ENCODE results near the gene KLK14.
A peak's percentile ranks its signal among the peaks of the same experiment; 100 is the strongest.

KLK14 gene, protein sequence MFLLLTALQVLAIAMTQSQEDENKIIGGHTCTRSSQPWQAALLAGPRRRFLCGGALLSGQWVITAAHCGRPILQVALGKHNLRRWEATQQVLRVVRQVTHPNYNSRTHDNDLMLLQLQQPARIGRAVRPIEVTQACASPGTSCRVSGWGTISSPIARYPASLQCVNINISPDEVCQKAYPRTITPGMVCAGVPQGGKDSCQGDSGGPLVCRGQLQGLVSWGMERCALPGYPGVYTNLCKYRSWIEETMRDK

DNA sequence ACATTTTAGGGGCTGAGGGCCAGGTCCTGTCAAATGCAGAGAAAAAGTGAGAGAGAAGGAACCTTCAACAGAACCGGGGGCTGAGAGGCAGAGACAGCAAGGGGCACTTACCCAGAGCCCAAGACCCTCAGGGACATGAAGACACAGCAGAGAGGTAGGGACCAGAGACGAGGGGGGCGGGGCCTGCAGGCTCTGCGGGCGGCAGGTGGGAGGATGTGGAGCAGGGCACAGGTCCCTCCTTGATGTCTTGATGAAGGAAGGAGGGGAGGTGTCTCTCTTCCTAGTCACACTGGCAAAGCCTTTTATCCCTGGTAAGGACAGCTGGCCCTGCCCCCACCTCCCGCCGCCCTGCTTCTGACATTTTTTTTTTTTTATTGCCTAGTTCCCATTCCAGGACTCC lies at the start of gene KLK14:
Gene KLK14, minus strand, starts transcription at position 277 of the 400 bp plus-strand sequence. Its CDS starts 273 bp downstream, at position 4.
- DNase-seq = no peak

GRCh38 chr19:51131780-51132680 lies 49.3 kb upstream of the KLK14 start:
- peak in 1 of 2 experiments; percentile 47 for DNase-seq

DNA sequence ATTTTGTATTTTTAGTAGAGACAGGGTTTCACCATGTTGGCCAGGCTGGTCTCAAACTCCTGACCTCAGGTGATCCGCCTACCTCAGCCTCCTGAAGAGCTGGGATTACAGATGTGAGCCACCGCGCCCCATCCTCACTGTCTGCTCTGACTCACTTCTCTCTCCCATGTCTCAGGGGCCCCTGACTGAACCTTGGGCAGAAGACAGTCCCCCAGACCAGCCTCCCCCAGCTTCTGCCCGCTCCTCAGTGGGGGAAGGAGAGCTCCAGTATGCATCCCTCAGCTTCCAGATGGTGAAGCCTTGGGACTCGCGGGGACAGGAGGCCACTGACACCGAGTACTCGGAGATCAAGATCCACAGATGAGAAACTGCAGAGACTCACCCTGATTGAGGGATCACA lies 47.0 kb upstream of the KLK14 start:
- DNase-seq = no peak

GRCh38 chr19:51128227-51128626 lies 45.5 kb upstream of the KLK14 start:
- no peak for DNase-seq

GRCh38 chr19:51127755-51128154 lies 45.1 kb upstream of the KLK14 start:
- no peak for DNase-seq

DNA sequence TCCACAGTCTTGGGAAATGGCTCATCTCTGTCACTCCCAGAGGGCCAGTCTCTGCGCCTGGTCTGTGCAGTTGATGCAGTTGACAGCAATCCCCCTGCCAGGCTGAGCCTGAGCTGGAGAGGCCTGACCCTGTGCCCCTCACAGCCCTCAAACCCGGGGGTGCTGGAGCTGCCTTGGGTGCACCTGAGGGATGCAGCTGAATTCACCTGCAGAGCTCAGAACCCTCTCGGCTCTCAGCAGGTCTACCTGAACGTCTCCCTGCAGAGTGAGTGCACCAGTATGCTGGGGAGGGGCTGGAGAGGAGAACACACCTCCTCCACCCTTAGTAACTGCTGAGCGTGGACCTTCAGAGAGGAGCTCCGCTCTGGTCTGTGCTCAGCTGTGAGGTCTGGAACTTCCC lies 44.3 kb upstream of the KLK14 start:
- no peak for DNase-seq

- DNase-seq = no peak
Observed at GRCh38 chr19:51125421-51126075, 42.9 kb upstream of the KLK14 start.

DNA sequence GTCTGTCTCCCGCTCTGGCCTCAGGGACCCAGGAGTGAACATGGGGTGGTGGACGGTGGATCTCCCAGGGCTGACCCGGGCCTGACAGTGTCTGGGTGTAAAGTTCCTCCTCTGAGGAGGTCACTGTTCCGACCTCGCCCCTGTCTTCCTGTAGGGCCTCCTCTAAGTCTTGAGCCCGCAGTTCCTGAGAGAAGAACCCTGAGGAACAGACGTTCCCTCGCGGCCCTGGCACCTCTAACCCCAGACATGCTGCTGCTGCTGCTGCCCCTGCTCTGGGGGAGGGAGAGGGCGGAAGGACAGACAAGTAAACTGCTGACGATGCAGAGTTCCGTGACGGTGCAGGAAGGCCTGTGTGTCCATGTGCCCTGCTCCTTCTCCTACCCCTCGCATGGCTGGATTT lies 42.0 kb upstream of the KLK14 start, which contains the start of gene SIGLEC9:
Gene SIGLEC9, plus strand, starts transcription at position 178 of the 400 bp plus-strand sequence. Its CDS starts 69 bp downstream, at position 247.
- no peak for DNase-seq

GRCh38 chr19:51124216-51124615 lies 41.5 kb upstream of the KLK14 start:
- DNase-seq = no peak

DNA sequence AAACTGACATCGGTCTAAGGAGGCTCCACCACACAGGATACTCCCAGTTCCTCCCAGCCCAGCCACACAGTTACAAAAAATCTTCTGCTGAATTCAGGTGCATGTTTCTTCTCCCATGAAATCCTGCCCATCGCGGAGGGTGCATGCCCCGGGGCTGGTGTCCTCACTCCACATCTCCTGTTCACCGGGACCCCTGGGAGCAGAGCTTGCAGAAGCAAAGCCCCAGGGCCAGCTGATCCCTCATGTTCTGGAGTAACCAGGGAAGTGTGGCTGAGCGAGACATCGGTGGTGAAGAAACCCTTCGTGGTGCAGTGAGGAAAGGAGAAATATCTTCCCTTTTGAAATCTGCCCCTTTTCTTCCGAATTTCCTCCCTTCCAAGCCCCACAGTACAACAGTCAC lies 41.1 kb upstream of the KLK14 start:
- DNase-seq = no peak

DNA sequence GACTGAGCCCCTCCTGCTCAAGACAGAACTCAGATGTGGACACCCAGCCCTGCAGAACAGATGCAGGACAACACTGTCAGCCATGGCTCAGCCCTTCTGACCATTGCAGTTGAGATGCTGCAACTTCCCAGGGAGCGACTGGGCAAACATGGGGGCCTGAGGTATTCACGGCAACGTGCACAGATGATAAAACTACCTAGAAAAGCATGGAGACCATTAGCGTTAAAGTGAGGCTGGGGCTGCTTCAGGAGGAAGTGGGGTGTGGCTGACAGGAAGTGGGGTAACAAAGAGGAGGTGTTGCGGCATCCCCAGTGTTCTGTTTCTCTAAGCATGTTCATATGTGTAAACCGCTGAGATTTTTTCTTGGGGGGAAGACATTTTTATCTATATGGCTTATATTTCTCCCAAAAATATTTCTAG lies 40.7 kb upstream of the KLK14 start:
- no peak for DNase-seq

DNA sequence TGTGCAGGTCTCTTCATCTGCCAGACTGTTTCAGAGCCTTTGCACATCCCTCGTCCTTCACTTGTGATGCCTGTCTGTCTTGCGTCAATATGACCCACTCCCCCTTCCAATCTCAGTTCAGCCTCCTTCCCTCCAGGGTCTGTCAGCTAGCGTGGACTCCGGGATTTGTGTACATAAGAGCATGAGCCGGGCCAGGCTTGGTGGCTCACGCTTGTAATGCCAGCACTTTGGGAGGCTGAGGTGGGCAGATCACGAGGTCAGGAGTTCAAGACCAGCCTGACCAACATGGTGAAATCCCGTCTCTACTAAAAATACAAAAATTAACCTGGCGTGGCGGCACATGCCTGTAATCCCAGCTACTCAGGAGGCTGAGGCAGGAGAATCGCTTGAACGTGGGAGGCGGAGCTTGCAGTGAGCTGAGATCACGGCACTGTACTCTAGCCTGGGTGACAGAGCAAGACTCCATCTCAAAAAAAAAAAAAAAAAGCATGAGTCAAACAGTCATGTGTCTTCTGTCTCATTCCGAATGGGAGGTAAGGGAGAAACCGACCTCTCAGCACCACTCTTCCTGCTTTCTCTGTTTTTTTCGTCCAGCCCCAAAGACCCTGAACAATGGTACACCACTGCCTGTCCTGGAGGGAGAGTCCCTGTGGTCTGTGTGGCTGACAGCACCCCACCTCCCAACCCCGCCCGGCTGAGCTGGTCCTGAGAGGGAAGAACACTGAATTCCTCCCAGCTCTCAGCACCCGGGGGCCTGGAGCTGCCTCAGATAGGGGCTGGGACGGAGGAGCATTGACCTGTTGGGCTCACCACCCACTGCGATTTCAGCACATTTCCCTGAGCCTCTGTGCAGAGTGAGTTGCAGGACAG lies 39.7 kb upstream of the KLK14 start:
- DNase-seq = no peak

- DNase-seq = no peak
Observed at GRCh38 chr19:51121257-51121656, 38.6 kb upstream of the KLK14 start.

- no peak for DNase-seq
Observed at GRCh38 chr19:51120160-51120559, 37.5 kb upstream of the KLK14 start.

DNA sequence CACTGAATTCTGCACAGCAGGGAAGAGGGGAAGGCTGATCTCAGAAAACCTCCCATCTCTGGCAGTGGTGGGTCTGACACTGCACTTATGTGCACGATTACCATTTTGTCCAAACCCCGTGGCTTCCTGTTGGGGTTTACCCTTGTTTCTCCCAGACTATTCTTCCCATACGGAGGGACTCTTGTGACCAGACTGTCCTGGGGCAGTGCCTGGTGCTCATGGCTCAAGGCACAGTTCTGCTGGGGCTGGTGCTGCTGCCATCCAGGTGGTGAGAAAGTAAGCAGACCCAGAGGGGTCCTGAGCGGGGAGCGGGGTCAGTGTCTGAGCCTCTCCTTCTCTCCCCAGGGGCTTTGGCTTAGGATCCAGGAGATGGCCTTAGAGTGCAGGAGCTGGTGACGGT lies 36.9 kb upstream of the KLK14 start:
- DNase-seq = no peak

- no peak for DNase-seq
Observed at GRCh38 chr19:51119101-51119500, 36.4 kb upstream of the KLK14 start.

- DNase-seq = no peak
Observed at GRCh38 chr19:51116736-51117286, 34.1 kb upstream of the KLK14 start.

DNA sequence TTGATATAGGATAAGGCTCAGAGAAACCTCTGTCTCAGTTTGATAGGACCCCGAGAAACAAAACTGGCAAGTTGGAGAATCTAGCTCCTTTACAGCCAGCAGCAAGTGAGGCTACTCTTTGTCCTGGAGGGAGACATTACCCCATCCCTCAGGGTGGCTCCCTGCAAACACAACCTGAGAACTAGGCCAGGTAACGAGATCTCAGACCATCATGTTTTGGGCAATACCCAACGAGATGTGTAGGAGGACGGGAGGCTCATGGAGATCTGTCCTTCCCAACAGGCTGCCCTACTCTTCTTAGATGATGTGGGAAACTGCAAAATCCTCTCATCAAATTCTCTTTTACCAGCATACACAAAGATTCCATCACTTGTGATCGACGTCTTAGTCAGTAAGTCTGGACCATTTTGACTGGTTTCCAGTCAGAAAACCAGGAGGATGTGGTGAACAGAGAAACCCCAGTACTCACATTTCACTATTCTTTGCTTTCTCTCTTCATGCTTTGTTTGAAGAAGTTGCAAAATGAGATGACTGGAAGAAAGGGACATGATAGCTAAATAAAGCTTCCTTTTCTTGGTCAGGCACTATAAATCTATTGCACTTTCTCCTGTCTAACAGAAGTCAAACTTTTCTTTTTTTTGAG lies 31.5 kb upstream of the KLK14 start:
- no peak for DNase-seq

DNA sequence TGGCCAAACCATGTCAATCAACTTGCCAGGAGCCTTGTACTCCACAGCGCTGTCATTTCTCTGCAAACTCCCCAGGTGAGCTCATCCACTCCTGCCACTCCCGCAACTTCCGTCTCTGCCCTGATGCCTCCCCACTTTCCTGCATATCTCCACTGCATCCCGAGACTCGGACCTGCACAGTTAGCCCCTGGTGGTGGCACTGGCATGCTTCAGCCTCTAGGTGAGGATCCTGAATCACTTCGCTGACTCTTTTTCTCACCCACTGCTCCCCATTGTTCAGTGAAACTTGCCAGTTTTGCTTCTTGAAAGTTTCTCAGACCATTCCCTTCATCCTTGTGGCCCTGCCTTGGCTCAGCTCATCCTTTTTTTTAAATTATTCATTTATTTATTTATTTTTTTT lies 28.9 kb upstream of the KLK14 start:
- DNase-seq = no peak

- no peak for DNase-seq
Observed at GRCh38 chr19:51110666-51110971, 27.9 kb upstream of the KLK14 start.

DNA sequence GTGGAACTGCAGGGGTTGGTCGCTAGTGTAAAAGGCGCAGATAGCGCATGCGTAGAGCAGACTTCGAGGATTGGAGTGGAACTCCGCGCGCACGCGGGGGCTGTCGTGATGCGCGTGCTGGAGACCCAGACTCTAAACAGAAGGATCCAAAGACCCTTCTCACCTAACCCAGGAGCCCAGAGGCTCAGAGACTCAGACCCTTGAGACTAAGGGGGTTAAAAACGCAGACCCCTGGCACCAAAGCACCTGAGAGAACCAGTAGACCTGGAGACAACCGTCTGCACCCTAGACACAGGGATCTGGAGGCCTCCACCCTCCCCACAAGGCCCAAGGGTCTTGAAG lies 26.1 kb upstream of the KLK14 start:
- DNase-seq = no peak

All from cerebellar nuclear complex (tissue), 1 donor.